ENCODE measurements around the gene RGSL1.
A peak's percentile ranks its signal among the peaks of the same experiment; 100 is the strongest.

RGSL1 gene

DNA sequence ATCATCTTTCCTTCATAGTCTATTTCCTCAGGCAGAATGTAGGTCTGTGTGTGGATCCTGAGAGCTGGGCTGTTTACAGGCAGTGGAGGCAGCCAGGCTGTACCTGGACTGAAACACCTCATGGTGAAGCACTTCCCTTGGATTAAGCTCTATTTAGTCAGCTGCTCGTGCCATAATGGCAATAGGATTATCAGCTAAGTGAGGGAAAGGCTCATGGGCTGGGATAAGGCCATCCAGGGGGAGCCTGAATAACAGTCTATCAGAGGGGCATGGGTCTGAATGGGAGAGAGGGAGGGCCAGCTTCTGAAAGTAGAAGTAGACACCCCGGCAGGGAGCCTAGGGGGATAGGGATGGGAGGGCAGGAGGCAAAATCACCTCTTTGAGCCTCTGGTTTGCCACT lies 130.8 kb downstream of the RGSL1 start:
- DNase-seq (ENCODE audit: low read depth in 2 of 2): no peak

DNA sequence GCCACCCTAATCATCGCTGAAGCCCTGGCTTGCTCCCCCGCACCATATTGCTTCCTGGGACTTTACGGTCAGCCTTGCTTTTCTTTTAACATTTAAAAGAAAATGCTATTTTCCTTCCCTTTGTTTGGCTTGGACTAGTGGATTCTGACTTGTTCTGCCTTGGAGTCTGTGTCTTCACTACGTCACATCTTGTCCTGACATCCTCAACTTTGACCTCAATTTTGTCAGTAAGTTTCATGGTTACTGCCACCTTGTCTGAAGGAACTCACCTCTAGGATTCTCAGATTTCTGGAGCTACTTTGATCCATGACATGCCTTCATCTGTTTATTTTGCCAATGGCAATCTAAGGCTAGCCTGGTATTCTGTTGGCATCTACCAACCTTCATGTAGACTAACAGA lies 134.8 kb downstream of the RGSL1 start:
- no peak for TF ChIP-seq CTCF (IDR thresholded peaks at IDR 0.05; ENCODE audit: low read depth, low read length)
- H3K4me3 ChIP-seq (replicated peaks in 1 of 2; ENCODE audit: low read depth in 2 of 2, low read length in 2 of 2): no peak overlapping the region
- DNase-seq (ENCODE audit: low read depth in 2 of 2): no peak

More for the DNA sequence above, 130.8 kb downstream of the RGSL1 start:
- no peak for TF ChIP-seq CTCF (IDR thresholded peaks at IDR 0.05; ENCODE audit: low read depth, low read length)
- no peak overlapping the region for H3K4me3 ChIP-seq (replicated peaks in 1 of 2; ENCODE audit: low read depth in 2 of 2, low read length in 2 of 2)

- no peak overlapping the region for H3K4me3 ChIP-seq (replicated peaks in 1 of 2; ENCODE audit: low read depth in 2 of 2, low read length in 2 of 2)
- no peak for TF ChIP-seq CTCF (IDR thresholded peaks at IDR 0.05; ENCODE audit: low read depth, low read length)
- no peak for DNase-seq (ENCODE audit: low read depth in 2 of 2)
Measured at GRCh38 chr1:182586380-182586779, 136.4 kb downstream of the RGSL1 start.

DNA sequence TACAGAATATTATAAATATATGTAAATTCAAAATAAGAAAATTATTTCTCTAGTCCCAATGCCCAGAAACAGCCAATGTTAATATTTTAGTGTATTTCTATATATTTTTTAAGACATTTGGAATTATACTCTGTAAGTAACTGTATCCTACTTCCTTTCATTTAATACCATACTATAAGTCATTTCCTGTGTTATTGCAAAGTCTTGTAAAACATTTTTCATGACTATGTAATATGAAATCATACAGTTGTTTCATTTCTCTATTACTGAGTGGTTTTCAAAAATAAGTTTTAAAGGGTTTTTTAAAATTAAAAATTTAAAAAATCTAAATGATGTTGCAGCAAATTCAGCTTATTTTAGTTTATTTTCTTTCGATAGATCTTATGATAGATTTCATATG lies 137.1 kb downstream of the RGSL1 start:
- DNase-seq (ENCODE audit: low read depth in 2 of 2): no peak
- TF ChIP-seq CTCF (IDR thresholded peaks at IDR 0.05; ENCODE audit: low read depth, low read length): no peak
- H3K4me3 ChIP-seq (replicated peaks in 1 of 2; ENCODE audit: low read depth in 2 of 2, low read length in 2 of 2): no peak overlapping the region

DNA sequence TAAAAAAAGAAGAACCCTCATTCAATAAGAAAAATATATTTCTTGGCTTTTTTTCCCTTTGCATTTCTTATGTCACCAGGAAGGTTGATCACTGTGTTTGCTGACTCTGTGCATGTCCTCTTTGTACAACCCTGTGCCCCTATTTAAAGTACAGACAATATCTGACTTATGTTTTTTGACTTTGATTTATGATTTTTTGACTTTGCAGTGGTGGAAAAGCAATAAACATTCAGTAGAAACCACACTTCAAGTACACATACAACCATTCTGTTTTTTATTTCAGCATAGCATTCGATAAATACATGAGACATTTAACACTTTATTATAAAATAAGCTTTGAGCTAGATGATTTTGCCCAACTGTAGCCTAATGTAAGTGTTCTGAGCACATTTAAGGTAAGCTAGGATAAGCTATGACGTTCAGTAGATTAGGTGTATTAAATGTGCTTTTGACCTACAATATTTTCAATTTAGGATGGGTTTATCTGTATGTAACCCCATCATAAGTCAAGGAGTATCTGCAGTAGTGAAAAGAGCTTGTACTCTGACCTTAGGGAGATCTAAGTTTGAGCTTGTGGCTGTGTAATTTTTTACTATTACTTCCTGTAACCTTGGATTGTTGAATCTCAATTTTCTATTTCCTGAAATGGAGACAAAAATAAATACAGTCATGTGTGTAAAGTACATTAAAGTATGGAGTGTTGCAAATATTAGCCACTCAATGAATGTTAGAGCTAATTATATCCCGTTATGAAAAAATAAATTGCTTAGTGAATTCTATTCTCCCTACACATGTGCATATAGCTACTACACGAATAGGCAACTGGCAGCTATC lies 137.9 kb downstream of the RGSL1 start:
- DNase-seq (ENCODE audit: low read depth in 2 of 2): no peak
- no peak for TF ChIP-seq CTCF (IDR thresholded peaks at IDR 0.05; ENCODE audit: low read depth, low read length)
- peak overlapping the region; percentile 64 to 82 for H3K4me3 ChIP-seq (replicated peaks in 1 of 2; ENCODE audit: low read depth in 2 of 2, low read length in 2 of 2)

DNA sequence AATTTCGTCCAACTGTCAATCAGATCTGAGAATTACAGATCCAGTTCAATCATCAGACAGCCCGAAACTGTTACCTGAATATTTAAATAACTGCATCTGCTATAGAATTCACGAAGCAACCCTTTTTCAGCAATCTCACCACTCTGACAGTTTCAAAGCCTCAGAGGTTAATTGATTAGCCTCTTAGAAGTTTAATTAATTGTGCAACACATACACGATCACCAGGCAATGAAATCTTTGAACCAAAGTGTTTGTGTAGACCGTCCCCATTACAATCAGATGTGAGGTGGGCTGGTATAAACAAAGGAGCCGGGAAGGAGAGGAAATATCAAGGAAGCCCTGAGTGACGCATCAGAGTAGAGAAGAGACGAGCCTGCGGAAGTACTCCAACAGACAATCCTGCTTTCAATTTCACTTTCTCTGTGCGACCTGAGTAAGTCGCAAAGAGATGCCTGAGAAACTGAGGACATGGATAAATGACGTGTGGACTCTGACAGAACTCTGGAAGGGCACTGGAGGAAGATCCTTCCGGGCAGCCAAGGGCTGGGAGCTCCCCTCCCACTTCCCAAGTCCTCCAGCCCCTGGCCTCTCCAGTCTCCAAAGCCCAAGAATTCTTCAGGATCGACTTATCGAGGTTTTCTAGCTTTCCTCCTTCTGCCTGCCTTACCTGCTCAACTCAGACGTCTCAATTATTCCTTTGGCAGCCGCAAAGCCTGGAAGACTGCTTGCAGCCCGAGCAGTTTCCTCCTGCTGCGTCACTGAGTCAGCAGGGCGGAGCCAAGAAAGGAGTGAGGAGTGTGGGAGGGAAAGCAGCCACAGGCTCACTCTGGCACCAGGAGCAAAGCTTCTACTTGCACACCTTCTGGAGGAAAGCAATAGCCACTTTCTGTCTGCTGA lies 138.8 kb downstream of the RGSL1 start, which contains the start of gene RNASEL:
TSS of gene RNASEL (minus strand) at position 757 of the 897 bp plus-strand sequence. CDS start 2,450 bp downstream, outside the sequence.
- DNase-seq (ENCODE audit: low read depth in 2 of 2): peak; percentile 78 to 79
- TF ChIP-seq CTCF (IDR thresholded peaks at IDR 0.05; ENCODE audit: low read depth, low read length): no peak
- peak within 1 kb of the TSS; percentile 64 to 82 for H3K4me3 ChIP-seq (replicated peaks in 1 of 2; ENCODE audit: low read depth in 2 of 2, low read length in 2 of 2)
